Adrenal gland (tissue), 5 donors: ENCODE measurements around the gene TBC1D28.
"Not testable (repeated sequence)": the region's sequence is repeated elsewhere in the genome, so short reads cannot be mapped to it uniquely, and the experiment has no call there.

Experiments
- CTCF ChIP-seq, 6 experiments: fragments of 450-650 bp in 4 of 6; fragments of 200-600 bp in 2 of 6; sonication (generic) in 1 of 6; IDR thresholded peaks; 1 replicate in 5 of 6; 2 replicates in 1 of 6; pipeline versions ENCODE4 v1.5.1 to v1.8.0; 2016 to 2021; ENCODE audit warnings: antibody characterized with exemption in 6 of 6, mild to moderate bottlenecking in 2 of 6, moderate library complexity in 1 of 6
- POLR2A ChIP-seq, 2 donors: fragments of 450-650 bp; IDR thresholded peaks; one replicate each; pipeline ENCODE4 v1.6.1; 2017; ENCODE audit warnings: antibody characterized with exemption in 2 of 2, mild to moderate bottlenecking in 2 of 2, moderate library complexity in 1 of 2
- donor health status: DM: no; HTN: no; CAD: no.

- TF ChIP-seq CTCF, POLR2A (IDR thresholded peaks at IDR 0.05): not testable (repeated sequence)
These were observed 32.7 kb upstream of the TBC1D28 start for GRCh38 chr17:18676928-18677327.
